Measurements from ENCODE around the gene POLD1.

Gene POLD1

GRCh38 chr19:50418176-50419021, 34.3 kb downstream of the POLD1 start, which contains the start of gene SPIB:
SPIB (plus strand) TSS chr19:50418938; CDS start chr19:50418963, 25 bp downstream.
- DNase-seq (ENCODE audit: low spot score) = no peak

DNA sequence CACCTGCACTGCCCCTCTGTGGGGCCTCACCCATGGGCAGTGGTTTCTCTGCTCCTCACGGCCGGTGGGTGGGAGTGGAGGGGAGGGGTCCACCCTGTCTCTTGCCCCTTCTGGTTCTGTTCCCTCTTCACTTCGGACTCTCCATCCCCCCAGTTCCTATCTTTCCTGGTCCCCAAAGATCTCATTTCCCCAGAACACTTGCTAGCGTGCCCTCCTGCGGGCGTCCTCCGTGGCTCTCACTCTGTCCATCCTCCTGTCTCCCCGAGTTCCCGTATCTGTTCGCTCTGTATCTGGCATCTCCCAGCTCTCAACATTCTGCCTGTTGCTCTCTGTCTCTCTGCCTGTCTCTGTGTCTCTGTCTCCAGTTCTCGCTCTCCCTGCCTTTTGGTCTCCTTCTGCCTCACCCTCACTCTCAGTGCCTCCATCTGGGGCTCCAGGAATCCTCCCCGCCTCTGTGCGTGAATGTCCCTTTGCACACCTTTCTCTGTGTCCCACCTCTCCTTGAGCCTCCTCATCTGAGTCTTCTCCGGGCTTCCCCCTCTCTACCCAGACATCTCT, 35.0 kb downstream of the POLD1 start:
- DNase-seq (ENCODE audit: low spot score) = no peak

DNA sequence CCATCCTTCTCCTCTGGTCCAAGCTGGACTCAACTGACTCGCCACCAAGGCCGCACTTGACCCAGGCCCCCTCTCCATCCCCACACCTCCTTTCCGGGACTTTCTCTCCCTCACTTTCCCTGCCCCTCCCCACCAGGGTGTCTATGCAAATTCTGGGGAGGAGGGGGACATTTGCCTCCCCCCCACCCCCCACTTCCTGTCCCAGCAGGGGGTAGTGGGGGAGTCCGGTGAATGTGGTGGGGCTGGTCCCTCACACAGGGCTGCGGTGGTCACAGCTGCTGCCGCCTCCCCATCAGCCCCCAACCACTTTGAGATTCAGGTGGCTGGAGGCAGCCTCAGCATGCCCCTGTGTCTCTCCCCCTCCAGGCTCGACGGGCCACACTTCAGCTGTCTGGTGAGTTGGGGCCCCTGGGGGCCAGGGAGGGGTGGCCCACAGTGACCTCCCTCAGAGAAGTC, 35.5 kb downstream of the POLD1 start:
- no peak for DNase-seq (ENCODE audit: low spot score)

GRCh38 chr19:50420127-50420526, 36.0 kb downstream of the POLD1 start:
- no peak for DNase-seq (ENCODE audit: low spot score)

GRCh38 chr19:50420808-50421207, 36.7 kb downstream of the POLD1 start:
- DNase-seq (ENCODE audit: low spot score) = no peak

DNA sequence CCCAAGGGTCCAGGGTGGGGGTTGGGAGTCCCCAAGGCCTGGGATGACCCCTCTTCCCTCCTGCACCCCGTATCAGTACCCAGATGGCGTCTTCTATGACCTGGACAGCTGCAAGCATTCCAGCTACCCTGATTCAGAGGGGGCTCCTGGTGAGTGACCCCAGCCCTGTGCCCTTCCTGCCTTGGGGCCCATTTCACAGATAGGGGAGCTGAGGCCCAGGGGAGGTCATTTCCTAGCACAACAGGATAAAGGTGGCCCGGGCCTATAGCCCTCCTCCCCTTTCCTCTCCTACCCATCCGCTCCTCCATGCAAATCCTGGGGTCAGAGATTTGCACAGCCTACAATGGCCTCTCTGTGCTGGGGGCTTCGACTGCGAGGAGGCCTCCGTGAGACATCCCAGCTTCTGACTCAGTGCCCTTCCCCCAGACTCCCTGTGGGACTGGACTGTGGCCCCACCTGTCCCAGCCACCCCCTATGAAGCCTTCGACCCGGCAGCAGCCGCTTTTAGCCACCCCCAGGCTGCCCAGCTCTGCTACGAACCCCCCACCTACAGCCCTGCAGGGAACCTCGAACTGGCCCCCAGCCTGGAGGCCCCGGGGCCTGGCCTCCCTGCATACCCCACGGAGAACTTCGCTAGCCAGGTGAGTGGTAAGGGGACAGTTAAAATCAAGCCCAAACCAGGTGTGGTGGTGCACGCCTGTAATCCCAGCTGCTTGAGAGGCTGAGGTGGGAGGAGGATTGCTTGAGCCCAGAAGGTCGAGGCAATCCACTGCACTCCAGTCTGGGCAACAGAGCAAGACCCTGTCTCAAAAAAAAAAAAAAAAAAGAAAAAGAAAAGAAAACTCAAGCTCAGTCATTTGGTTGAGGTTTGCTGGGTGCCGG, 38.5 kb downstream of the POLD1 start:
- DNase-seq (ENCODE audit: low spot score) = no peak

DNA sequence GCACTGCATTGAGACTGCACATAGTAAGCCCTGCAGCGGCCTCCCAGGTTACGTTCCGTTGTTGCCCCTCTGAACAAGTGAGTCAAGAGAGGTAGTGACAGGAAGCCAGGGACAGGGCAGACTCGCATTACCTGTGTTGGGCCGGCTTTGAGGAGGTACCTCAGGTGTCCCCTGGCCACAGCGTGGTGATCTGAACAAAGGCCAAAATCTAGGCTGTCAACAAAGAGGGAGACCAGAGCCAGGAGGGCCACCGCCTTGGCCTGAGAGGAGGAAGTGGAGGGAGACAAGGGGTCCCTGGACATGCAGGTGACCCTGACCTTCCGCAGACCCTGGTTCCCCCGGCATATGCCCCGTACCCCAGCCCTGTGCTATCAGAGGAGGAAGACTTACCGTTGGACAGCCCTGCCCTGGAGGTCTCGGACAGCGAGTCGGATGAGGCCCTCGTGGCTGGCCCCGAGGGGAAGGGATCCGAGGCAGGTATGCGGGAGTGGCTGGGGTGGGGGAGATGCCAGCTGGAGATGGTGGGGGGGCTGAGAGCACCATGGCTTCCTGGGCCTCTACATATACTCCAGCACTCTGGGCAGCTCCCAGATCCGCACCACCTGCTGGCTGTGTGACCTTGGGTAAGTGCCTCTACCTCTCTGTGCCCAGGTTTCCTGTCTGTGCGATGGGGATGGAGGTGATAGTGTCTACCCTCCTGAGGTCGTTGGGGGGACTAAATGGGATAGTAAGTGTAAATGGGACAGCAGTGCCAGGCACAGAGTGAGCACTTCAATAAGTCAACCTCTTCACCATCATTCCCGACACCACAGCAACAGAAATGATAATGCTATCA, 39.3 kb downstream of the POLD1 start:
- DNase-seq (ENCODE audit: low spot score) = no peak

DNA sequence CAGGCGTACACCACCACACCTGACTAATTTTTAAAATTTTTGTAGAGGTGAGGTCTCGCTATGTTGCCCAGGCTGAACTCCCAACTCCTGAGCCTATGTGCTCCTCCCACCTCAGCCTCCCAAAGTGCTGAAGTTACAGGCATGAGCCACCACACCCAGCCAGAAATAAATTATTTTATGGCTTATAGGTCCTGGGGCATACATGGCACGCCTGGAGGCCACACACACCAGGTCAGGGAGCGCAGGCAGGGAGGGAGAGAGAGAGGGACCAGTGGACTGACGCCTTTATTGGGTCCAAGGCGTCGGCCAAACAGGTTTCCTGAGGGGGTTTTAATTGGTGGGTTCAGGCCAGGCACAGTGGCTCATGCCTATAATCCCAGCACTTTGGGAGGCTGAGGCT, 41.4 kb downstream of the POLD1 start:
- DNase-seq (ENCODE audit: low spot score) = no peak

- no peak for DNase-seq (ENCODE audit: low spot score)
Observed at GRCh38 chr19:50427318-50427925, 43.3 kb downstream of the POLD1 start.

GRCh38 chr19:50427997-50428425, 43.9 kb downstream of the POLD1 start:
- no peak for DNase-seq (ENCODE audit: low spot score)

- DNase-seq (ENCODE audit: low spot score) = no peak
Observed at GRCh38 chr19:50428772-50429463, 44.8 kb downstream of the POLD1 start.

GRCh38 chr19:50430888-50431342, 46.8 kb downstream of the POLD1 start:
- no peak for DNase-seq (ENCODE audit: low spot score)

DNA sequence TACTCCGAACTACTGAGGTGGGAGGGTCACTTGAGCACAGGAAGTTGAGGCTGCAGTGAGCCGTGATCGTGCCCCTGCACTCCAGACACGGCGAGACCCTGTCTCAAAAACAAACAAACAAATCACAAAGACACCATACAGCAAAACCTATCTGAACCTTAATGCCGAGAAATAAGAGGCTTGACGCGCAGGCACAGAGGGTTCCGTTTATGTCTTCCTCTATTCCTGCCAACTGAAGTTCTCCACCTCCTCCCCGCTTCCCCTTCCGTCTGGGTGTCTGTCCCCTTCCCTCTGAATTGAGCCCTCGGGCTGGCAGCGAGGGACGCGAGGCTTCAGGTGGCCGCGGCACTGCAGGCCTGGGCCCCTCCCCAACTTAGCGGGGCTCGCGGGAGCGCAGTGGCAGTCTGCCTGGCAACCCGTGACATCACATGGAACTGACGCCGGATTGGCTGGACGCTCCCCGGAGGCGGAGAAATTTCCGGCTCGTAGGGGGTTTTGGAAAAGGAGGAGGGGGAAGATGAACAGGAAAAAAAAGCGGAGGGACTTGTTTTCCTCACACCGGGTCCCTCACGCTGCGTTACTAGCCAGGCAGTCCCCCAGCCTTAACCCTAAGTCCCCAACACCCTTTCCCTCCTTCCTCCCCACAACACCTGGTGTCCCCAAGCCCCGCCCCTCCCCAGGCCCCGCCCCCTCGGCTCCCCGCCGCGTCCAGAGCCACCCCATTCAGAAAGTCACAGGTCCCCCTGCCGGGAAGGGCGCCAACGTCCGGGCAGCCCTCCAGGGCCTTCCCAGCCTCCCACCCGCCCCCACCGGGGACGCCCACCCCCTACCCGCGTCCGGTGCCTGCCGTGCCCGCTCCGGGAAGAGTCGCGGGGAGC, 47.4 kb downstream of the POLD1 start:
- DNase-seq (ENCODE audit: low spot score) = peak; percentile 82

DNA sequence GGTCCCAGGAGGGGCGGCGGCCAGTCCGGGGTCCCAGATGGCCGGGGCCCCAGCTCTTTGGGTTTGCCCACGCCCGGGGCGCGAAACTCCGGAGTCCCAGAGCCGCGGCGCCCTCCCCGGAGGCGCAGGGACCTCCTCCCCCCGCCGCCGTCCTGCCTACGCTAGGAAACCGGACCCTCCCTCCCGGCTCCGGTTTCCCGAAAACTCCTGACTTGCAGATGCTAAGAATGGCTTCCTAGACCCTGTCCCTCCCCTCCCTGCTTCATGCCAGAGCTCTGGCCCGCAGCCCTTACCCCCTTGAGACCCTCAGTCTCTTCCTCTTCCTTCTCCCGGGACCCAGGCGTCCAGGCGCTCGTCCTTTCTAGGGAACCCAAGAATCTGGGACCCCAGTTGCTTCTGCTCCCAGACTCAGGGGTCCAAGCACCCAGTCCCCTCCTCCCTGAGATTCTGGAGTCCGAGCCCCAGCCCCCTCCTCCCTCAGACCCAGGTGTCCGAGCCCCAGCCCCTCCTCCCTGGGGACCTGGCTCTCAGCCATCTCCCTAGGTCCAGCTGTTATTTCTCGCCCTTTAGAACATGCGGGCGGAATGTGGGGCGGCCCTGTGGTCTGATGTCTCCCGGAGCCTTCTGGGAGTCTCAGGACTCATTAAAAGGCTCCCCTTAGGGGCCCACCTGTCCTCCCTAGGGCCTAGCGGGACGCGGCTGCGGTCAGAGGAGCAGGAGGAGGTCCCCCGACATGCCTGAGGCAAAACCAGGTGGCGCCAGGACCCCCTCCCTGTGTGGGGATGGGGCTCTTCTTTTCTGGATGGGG, 48.3 kb downstream of the POLD1 start, which contains the start of gene MYBPC2:
TSS of gene MYBPC2 (plus strand) at position 672 of the 808 bp plus-strand sequence. CDS start at position 734, 62 bp downstream.
- DNase-seq (ENCODE audit: low spot score) = no peak

DNA sequence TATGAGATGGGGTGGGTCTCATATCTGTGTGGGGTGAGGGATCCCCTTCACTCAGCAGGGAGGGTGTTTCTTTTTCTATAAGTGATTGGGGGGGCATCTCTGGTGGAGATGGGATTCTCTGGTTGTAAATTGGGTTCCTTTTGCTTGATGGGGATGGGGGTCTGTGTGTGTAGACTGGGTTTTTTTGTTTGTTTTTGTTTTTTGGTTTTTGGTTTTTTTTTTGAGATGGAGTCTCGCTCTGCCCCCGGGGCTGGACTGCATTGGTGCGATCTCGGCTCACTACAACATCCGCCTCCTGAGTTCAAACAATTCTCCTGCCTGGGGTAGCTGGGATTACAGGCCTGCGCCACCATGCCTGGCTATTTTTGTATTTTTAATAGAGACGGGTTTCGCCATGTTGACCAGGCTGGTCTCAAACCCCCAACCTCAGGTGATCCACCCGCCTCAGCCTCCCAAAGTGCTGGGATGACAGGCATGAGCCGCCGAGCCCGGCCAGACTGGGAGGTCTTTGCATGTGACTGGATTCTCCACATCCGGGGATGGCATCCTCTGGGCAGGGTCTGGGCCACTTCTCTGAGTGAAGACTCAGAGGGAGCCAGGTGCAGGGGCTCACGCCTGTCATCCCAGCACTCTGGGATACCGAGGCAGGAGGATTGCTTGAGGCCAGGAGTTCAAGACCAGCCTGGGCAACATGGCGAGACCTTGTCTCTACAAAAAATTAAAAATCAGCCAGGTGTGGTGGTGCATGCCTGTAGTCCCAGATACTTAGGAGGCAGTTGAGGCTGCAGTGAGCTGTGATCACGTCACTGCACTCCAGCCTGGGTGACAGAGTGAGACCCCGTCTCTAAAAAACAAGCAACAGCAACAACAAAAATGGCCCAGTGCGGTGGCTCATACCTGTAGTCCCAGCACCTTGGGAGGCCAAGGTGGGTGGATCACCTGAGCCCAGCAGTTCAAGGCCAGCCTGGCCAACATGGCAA, 49.3 kb downstream of the POLD1 start:
- DNase-seq (ENCODE audit: low spot score) = no peak

DNA sequence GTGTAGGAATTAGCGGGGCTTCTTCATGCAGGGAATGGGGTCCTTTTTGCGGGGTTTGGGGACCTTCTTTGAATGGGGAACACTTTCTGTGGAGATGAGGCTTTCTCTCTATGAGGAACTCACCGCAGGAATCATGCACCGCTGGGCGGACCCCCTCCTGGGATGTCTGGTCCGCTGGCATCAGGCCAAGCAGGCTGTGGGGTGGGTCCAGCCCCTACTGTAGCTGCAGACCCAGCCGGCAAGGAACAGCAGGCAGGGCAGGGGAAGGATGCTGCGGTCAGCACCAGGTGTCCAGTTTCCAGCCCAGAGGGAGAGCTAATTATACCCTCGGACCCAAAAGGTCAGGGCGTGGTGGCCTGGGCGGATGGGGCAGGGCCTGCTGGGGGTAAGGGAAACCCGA, 50.4 kb downstream of the POLD1 start:
- no peak for DNase-seq (ENCODE audit: low spot score)

DNA sequence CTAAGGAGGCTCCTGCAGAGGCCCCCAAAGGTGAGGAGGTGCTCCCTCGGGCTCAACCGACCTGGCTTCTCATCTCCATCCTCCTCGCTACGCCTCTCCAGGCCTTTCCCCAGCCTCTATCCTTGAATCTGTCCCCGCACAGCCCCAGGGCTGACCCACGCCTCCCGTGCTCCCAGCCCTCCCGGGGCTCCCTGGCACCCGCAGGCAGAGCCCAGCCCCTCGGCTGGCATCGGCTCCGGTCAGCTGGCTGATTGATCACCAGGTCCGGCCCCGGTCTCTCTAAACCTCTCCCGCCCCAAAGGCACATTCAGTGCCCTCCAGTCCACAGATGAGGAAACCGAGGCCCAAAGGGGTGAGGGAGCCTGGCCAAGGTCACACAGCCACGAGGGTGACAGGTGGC, 51.1 kb downstream of the POLD1 start:
- no peak for DNase-seq (ENCODE audit: low spot score)

Measured in hematopoietic multipotent progenitor cell treated with erythropoietin and hydrocortisone succinate and interleukin-3 and kit ligand, for 17 days (in vitro differentiated cells).